ENCODE data around the gene RUNX2.

- no peak for TF ChIP-seq POLR2AphosphoS5 (IDR thresholded peaks at IDR 0.05; ENCODE audit: low read depth, low read length)
- no peak for TF ChIP-seq CTCF (IDR thresholded peaks at IDR 0.05)
- no peak for TF ChIP-seq TCF7L2 (IDR thresholded peaks at IDR 0.05; ENCODE audit: low read depth, low read length)
- no peak for TF ChIP-seq REST (IDR thresholded peaks at IDR 0.05; ENCODE audit: insufficient read depth in 1 of 2, low read depth in 2 of 2, low read length in 1 of 2)
- TF ChIP-seq SIN3A (IDR thresholded peaks at IDR 0.05; ENCODE audit: borderline replicate concordance, insufficient read depth, low read depth, low read length): no peak
Measured at GRCh38 chr6:45427726-45428125, 99.6 kb downstream of the RUNX2 start.
